Effector CD4-positive, alpha-beta T cell (primary cell): ENCODE measurements around the gene RRAS.
A peak's percentile ranks its signal among the peaks of the same experiment; 100 is the strongest.
"Not testable (repeated sequence)": the region's sequence is repeated elsewhere in the genome, so short reads cannot be mapped to it uniquely, and the experiment has no call there.

Source experiments
- DNase-seq: peaks from one replicate; pipeline ENCODE4 v3.0.0-alpha.2; 2020

The RRAS gene

DNA sequence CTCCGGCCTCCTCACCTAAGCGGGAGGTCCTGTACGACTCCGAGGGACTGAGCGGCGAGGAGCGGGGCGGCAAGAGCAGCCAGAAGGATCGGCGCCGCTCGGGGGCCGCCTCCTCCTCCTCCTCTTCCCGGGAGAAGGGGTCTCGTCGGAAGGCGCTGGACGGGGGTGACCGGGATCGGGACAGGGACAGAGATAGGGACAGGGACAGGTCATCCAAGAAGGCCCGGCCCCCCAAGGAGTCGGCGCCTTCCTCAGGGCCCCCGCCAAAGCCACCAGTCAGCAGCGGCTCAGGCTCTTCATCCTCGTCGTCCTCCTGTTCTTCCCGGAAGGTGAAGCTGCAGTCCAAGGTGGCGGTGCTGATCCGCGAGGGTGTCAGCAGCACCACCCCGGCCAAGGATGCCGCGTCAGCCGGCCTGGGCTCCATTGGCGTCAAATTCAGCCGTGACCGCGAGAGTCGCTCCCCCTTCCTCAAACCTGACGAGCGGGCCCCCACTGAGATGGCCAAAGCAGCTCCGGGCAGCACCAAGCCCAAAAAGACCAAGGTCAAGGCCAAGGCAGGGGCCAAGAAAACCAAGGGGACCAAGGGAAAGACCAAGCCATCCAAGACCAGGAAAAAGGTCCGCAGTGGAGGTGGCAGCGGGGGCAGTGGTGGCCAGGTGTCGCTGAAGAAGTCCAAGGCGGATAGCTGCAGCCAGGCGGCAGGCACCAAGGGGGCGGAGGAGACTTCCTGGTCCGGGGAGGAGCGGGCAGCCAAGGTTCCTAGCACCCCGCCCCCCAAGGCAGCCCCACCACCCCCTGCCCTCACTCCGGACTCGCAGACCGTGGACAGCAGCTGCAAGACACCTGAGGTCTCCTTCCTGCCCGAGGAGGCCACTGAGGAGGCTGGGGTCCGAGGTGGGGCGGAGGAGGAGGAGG, 12.9 kb upstream of the RRAS start:
- DNase-seq, result no peak

DNA sequence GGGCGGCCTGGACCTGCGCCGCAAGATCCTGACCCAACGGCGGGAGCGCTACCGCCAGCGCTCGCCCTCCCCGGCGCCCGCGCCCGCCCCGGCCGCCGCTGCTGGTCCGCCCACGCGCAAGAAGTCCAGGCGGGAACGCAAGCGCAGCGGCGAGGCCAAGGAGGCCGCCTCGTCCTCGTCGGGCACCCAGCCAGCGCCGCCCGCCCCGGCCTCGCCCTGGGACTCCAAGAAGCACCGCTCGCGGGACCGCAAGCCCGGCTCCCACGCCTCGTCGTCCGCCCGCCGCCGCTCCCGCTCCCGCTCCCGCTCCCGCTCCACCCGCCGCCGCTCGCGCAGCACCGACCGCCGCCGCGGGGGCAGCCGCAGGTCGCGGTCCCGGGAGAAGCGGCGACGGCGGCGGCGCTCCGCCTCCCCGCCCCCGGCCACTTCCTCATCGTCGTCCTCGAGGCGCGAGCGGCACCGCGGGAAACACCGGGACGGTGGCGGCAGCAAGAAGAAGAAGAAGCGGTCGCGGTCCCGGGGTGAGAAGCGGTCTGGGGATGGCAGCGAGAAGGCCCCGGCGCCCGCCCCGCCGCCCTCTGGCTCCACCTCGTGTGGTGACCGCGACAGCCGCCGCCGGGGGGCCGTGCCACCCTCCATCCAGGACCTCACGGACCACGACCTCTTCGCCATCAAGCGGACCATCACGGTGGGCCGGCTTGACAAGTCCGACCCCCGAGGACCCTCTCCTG, 12.0 kb upstream of the RRAS start:
- no peak for DNase-seq

DNA sequence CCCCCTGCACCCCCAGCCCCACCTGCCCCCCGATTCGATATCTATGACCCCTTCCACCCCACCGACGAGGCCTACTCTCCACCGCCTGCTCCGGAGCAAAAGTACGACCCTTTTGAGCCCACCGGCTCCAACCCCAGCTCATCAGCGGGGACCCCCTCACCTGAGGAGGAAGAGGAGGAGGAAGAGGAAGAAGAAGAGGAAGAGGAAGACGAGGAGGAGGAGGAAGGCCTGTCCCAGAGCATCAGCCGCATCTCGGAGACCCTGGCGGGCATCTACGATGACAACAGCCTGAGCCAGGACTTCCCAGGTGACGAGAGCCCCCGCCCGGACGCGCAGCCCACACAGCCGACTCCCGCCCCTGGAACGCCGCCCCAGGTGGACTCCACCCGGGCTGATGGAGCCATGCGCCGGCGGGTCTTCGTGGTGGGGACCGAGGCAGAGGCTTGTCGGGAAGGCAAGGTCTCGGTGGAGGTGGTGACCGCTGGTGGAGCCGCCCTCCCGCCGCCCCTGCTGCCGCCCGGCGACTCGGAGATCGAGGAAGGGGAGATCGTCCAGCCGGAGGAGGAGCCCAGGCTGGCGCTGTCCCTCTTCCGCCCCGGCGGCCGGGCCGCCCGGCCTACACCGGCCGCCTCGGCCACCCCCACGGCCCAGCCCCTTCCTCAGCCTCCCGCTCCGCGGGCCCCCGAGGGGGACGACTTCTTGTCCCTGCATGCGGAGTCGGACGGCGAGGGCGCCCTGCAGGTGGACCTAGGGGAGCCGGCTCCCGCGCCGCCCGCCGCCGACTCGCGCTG, 11.3 kb upstream of the RRAS start:
- no peak for DNase-seq

DNA sequence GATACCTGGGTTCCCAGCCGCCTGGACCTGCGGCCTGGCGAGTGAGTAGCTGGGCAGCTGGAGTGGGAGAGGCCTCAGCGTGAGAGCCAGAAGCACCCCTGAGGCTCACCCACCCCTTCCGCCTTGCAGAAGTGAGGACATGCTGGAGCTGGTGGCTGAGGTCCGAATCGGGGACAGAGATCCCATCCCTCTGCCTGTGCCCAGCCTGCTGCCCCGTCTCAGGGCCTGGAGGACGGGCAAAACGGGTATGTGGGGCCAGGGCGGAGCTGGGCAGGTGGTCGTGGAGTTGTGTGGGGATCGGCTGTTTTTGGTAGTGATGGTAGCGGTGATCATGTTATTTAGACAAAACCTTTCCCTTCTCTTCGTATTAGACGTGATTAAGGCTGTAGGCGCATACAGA, 6.6 kb upstream of the RRAS start:
- no peak for DNase-seq

DNA sequence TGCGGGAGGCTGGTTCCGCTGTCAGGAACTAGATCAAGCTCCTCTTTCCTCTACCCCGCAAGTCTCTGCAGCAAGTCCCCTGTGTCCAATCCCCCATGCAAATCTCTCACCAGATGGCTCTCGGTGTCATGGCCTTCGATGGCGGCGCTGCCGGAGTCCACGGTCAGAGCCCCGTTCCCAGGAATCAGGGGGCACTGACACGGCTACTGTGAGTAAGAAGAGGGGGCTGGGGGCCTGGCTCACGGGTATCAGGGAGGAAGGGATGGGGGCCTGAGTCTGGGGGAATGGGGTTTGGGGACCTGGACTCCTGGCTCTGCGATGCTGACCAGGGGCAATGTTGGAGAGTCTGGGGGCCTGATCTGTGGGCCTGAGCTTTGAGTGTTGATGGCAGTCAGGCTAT, 6.1 kb upstream of the RRAS start:
- no peak for DNase-seq

DNA sequence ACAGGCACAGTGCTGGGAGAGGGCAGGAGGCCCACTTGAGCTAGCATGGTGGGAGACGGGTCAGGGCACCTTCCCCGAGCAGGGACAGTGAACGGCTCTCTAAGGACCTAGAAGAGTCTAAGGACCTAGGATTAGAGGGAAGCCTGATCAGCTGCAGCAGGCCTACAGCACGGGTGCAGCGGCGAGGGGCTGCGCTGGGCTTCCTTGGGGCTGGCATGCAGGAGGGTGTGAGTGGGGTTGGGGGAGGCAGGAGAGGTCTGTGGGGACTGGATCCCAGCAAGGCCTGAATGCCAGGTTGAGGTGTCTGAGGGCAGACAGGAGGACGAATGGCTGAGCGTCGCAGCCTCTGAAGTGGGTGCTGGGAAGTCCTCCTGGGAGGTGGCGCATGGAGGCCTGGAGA, 5.6 kb upstream of the RRAS start:
- DNase-seq, result no peak

DNA sequence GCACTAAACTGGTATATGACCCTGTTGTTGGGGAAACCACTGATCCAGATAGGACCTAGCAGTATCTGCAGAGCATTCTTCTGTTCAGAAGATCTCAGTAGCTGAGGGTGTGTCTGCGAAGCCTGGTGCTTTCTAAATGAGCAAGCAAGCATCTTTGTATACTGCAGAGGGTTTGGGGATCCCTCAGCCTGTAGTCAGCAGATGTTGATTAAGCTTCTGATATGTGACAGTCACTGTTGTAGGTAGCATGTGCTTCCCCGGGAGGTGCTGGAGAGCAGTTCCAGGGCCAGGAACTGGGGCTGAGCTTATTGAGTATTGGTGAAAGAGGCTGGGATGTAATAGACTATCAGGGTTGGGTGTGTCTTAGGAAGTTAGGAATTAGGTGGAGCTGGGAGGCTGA, 3.5 kb upstream of the RRAS start:
- DNase-seq, result no peak

DNA sequence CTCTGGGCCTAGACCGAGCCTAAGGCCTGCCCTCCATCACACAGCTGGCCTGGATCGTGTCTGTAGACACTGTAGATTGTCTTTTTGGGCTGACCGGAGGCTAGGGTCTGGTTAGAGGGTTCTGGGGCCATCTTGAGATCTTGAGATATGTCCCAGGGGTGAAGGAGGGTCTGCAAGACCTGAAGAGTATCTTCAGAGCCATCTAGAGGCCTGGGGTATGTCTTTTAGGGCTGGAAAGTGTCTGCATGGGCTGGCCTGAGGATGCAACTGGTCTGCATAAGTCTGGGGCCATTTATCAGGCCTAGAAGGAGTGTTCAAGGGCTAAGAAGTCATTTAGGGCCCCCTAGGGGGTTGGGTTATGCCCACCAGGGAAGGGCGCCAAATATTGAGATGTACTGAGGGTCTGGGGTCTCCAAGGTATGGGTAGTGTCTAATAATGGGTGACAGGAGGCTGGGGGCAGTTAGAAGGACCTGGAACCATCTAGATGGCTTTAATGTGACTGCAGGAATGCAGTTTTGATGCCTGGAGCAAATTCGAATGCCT, 2.6 kb upstream of the RRAS start:
- no peak for DNase-seq

DNA sequence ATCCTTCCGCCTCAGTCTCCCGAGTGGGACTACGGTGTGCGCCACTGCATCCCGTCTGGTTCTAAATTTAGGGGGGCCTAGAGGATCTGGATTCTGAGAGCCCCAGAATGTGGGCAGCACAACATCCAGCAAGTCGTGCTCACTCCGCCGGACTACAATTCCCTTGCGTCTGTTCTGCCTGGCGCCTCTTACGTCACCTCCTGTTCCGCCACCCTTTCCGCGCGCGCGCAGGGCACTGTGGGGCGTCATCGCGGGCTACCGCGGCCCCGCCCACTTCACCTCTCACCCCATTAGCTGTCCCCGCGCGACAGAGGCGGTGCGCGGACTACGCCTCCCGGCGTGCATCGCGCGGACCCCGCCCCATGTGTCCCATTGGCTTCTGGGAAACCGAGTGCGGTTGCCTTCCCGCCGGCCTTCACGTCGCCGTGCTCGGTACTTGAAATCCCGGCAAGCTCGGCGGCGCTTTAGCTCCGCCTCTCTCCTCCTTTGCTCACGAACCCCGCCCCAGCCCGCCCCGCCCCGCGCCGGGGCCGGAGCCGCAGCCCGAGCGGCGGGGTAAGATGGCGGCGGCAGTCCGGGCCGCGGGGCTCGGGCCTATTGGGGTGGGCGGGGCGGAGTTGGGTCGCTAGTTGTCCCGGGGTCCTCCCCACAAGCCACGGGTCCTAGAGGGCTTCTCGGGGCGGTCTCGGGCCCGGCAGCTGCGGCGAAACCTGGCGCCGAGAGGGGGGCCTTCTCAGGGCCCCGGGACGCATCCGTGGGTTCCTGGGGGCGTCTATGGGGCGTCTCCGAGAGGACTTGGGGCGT, 1.9 kb upstream of the RRAS start, which contains the start of gene SCAF1:
Gene SCAF1 (plus strand): TSS at position 522 of the 804 bp plus-strand sequence. CDS start 2,818 bp downstream, outside the sequence.
- peak; percentile 97 for DNase-seq

DNA sequence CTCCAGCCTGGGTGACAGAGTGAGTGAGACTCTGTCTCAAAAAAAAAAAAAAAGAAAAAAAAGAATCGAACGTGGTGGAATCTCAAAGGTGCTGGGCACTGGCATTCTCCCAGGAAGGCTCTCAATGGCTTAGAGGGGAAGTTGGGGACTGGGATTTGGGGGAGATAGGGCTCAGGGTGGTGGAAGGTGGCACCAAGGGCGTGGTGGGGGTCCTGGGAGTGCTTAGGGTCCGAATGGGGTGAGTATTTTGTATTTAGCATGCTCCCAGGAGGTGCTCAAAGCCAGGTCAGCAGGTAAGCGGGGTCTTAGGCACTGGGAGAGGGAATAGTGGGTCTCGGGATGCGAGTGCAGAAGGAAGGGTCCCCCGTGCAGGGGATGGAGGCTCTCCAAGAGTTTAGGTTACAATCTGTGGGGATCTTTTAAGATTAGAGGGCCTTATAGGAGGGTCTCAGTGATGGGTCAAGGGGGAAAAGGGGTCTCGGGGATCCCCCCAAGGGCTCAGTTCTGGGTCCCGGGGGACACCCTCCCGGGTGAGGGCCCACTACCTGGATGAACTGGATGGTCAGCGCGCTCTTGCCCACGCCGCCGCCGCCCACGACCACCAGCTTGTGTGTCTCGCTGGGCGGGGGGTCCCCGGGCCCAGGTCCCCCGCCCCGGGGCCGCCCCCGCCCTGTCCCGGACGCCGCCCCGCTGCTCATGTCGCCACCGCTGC, 386 bp downstream of the RRAS start:
- no peak for DNase-seq

DNA sequence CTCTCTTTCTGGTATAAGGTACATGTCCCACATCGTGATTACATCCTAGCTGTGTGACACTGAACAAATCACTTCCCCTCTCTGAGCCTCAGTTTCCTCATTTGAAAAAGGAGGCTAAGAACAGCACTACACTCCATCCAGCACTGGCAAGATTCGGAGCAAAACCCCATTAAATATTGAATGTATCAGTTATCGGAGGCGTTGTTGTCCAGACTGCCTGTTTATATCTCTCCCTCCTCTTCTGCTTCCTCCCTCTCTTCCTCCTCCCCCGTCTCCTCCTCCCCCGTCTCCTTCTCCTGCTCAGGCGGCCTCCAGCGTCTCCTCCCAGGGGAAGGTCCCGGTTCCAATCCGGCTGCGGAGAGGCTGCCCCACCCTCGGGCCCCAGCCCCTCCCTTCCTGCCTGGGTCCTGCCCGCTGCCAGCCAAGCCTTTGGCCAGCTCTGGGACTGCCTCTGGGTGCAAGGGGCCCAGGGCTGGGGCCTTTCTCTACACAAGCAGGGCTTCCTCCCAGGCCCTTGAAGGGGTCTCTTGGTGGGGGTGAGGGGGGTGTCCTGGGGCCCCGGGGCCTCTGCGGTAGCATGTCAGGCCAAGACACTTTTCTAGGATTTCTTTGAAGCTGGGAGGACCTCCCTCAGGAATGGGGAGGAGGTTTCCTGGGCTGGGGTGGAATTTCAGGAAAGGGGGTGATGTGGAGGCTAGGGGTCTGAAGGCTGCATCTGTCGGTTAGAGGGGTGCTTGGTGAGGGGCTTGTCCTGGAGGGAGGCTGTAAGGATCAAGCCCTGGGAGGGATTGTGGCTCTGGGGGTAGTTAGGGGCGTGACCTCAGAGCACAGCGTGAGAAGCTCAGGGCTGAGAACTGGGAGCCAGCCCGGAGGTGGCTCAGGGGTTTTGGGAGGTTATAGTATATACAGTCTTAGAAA, 1.9 kb downstream of the RRAS start:
- DNase-seq, result no peak

DNA sequence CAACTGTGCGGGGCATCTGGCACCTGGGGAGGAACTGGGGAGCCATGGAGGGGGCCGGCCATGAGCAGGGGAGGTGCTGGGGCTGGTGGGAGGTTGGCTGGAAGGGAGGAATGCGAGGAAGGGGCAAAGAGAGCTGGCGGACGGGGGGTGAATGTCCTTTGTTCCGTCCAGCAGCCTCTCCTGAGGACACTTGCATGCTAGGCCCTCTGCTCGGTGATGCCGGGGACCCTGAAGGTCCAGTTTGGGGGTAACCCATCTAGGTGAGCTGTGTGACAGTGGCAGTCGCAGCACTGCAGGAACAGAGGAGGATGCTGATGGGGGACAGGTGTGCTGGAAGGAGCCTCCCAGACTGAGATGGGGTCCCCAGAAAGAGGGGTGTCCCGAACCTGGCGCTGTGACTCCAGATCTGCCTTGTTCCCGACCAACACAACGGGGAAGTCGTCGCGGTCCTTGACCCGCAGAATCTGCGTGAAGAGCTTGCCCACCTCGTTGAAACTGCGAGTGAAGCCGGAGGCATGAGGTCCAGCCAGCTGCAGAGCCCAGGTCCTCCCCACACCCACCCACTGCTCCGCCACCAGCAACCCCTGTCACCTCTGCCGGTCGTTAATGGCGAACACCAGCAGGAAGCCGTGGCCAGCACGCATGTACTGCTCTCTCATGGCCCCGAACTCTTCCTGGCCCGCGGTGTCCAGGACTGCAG, 3.6 kb downstream of the RRAS start:
- no peak for DNase-seq

DNA sequence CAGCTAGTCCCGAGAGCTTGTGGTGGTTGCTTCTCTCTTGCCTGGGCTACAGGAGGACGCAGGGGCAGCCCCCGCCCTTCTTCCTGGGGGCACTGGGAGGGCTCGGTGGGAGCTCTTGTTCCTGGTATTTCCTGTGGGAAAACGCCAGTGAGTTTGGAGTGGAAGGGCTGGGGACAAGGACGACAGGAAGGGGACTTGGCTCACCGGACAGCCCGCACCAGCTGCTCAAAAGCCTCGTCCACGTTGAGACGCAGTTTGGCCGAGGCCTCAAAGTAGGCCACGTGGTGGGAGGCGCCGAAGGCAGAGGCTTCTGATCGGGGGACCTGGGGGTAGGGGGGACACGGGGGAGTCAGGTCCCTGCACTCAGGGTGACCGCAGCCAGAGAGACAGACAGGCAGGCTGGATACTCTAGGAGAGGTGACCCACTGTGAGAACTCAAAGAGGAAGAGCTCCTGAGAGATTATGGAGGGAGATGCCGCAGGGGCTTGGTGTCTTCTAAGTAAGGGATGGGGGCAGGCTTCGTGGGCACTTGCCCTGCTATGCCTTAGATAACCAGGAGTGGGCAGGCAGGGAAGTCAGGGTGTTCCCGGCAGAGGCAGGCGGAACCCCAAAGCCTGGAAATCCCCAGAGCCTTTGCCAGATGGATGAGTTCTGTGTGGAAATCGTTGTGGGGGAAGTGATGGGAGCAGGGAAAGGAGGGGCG, 4.3 kb downstream of the RRAS start:
- no peak for DNase-seq

DNA sequence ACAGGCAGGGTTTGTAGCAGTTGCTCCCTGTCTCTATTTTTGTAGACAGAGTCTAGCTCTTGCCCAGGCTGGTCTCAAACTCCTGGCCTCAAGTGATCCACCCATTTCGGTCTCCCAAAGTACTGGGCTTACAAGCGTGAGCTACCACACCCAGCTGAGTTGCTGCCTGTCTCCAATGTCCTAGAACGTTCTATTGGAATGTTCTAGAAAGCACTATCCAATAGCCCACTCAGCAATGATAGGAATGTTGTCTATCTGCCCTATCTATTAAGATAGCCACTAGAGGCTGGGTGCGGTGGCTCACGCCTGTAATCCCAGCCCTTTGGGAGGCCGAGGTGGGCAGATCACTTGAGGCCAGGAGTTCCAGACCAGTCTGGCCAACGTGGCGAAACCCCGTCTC, 6.7 kb downstream of the RRAS start:
- DNase-seq, result not testable (repeated sequence)

DNA sequence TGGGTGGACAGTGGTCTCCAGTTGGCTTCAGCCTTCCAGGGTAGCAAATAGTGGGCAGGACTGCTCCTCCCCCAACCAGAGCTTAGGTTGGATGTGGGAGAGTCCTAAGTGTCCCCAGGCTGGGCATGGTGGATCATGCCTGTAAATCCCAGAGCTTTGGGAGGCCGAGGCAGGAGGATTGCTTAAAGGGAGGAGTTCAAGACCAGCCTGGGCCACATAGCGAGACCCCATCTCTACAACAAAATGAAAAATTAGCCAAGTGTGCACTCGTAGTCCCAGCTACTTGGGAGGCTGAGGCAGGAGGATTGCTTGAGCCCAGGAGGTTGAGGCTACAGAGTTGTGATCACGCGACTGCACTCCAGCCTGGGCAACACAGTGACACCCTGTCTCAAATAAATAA, 7.4 kb downstream of the RRAS start:
- DNase-seq, result no peak

DNA sequence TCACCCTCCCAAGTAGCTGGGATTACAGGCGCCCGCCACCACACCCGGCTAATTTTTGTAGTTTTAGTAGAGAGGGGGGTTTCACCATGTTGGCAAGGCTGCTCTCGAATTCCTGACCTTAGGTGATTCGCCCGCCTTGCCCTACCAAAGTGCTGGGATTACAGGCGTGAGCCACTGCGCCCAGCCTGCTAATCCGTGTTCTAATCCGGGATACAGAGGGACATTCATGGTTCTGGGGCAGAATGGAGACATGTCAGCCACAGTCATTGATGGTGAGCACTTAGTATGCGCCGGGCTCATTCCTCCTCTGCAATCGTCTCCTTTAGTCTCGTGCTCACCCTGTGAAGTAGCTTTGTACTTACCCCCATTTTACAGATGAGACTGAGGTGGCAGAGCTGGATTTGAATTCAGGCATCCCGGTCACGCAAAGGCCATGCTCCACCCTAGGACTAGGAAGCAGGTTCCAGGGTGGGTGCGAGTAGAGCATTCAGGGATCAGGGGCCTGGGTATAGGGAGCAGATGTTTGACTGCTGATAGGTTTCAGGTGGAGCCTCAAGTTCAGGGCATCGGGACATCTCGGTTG, 8.2 kb downstream of the RRAS start:
- DNase-seq, result no peak

DNA sequence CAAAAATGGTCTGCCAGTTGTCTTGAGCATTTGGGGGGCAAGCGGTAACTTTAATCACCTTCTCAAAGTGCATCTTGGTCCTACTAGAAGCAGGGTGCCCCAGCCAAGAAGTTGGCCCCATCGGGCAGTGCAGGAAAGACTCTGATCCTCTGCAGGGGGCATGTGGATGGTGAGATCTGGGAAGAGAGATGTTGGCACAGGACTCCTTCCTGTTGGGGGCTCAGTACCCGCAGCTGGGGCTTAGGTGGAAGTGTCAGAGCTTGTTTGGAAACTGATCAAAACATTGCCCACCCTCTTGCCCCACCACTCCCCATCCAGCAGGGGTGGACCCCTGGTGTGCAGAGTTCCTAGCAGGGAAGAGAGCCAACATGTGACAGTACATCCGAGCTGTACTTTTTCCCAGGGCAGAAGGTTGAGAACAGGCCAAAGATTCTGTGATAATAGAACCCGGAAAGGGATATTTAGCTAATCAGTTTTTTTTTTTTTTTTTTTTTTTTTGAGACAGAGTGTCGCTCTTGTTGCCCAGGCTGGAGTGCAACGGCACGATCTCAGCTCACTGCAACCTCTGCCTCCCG, 8.8 kb downstream of the RRAS start:
- no peak for DNase-seq

DNA sequence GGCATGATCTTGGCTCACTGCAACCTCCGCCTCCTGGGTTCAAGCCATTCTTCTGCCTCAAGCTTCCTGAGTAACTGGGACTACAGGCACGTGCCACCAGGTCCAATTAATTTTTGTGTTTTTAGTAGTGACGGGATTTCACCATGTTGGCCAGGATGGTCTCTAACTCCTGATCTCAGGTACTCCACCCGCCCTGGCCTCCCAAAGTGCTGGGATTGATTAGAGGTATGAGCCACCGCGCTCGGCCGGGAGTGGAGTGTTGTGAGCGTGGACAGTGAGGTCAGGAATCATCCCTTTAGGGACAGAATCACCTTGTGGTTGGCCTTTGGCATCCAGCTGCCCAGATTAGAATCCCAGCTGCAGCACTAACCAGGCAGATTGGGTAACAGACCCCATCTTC, 10.3 kb downstream of the RRAS start:
- no peak for DNase-seq
